WTC11 (cell line): ENCODE results near the gene MMS19. TPM values are rescaled to one million over a fixed set of nuclear protein-coding genes. Genes with fewer than 3 reads are reported as not detected.

Source experiments
- ATAC-seq: fragments of 200-7000 bp; cut with Tn5 transposase; 2 replicates; pipeline ENCODE4 v1.10.0; 2021; ENCODE audit warnings: mild to moderate bottlenecking, moderate library complexity
- CTCF ChIA-PET: fragments of 300-600 bp; sonication (Branson Sonifier 250); formaldehyde crosslinking; loops from one replicate; lab custom pipeline; 2021; ENCODE audit warnings: antibody characterized with exemption; lab: Charles Lee
- POLR2A ChIA-PET: fragments of 350-600 bp; sonication (Branson Sonifier 250); formaldehyde crosslinking; loops from one replicate; lab custom pipeline; 2021; ENCODE audit warnings: antibody characterized with exemption; lab: Charles Lee
- DNase-seq: peaks from one replicate; pipeline ENCODE4 v3.0.0; 2021; ENCODE audit warnings: low spot score
- H3K27ac Mint-ChIP-seq: 2 replicates; pipeline ENCODE4 v1.8.0; 2021; ENCODE audit warnings: mixed read lengths
- H3K27me3 Mint-ChIP-seq: 2 replicates; pipeline ENCODE4 v1.8.0; 2021; ENCODE audit warnings: low read depth, mild to moderate bottlenecking, moderate library complexity, mixed read lengths
- H3K36me3 Mint-ChIP-seq: 2 replicates; pipeline ENCODE4 v1.8.0; 2021; ENCODE audit warnings: mixed read lengths
- H3K4me1 Mint-ChIP-seq: 2 replicates; pipeline ENCODE4 v1.8.0; 2022; ENCODE audit warnings: mixed read lengths
- H3K4me3 Mint-ChIP-seq: 2 replicates; pipeline ENCODE4 v1.8.0; 2021; ENCODE audit warnings: mild to moderate bottlenecking, moderate library complexity, mixed read lengths
- H3K9me3 Mint-ChIP-seq: 2 replicates; pipeline ENCODE4 v1.8.0; 2021; ENCODE audit warnings: mixed read lengths
- CTCF ChIP-seq: fragments of 200-600 bp; IDR thresholded peaks from 2 replicates; pipeline ENCODE4 v1.8.0; 2022; ENCODE audit warnings: antibody characterized with exemption
- ERG ChIP-seq: fragments of 250-450 bp; sonication (Bioruptor Pico); IDR thresholded peaks from 2 replicates; pipeline ENCODE4 v1.8.0; 2021; ENCODE audit warnings: mild to moderate bottlenecking
- GABPB1 ChIP-seq: sonication (generic); formaldehyde crosslinking; IDR thresholded peaks from 2 replicates; pipeline ENCODE4 v1.8.1; 2023; ENCODE audit warnings: mild to moderate bottlenecking, missing genetic modification reagents
- GTF2I ChIP-seq: fragments of 250-450 bp; sonication (Bioruptor Pico); conservative IDR thresholded peaks from 2 replicates; pipeline ENCODE4 v1.4.0; 2021; ENCODE audit warnings: mild to moderate bottlenecking
- MYBL2 ChIP-seq: sonication (generic); formaldehyde crosslinking; IDR thresholded peaks from 2 replicates; pipeline ENCODE4 v1.8.1; 2023; ENCODE audit warnings: mild to moderate bottlenecking, moderate library complexity, missing genetic modification reagents
- PREB ChIP-seq: sonication (generic); formaldehyde crosslinking; IDR thresholded peaks from 2 replicates; pipeline ENCODE4 v1.8.1; 2022; ENCODE audit warnings: mild to moderate bottlenecking, missing genetic modification reagents, moderate library complexity, borderline replicate concordance
- PRRX2 ChIP-seq: fragments of 250-450 bp; sonication (Bioruptor Pico); IDR thresholded peaks from 2 replicates; pipeline ENCODE4 v1.8.0; 2021; ENCODE audit warnings: mild to moderate bottlenecking
- TCF7 ChIP-seq: sonication (generic); formaldehyde crosslinking; IDR thresholded peaks from 2 replicates; pipeline ENCODE4 v1.8.0; 2022; ENCODE audit warnings: mild to moderate bottlenecking, low read depth, missing genetic modification reagents, moderate library complexity
- USF1 ChIP-seq: sonication (generic); formaldehyde crosslinking; IDR thresholded peaks from 2 replicates; pipeline ENCODE4 v1.8.0; 2022; ENCODE audit warnings: mild to moderate bottlenecking, missing genetic modification reagents
- ZNF263 ChIP-seq: sonication (generic); formaldehyde crosslinking; IDR thresholded peaks from 2 replicates; pipeline ENCODE4 v1.8.1; 2022; ENCODE audit warnings: low read depth, mild to moderate bottlenecking, moderate library complexity, missing genetic modification reagents
- ZNF423 ChIP-seq: fragments of 250-450 bp; sonication (Bioruptor Pico); IDR thresholded peaks from 2 replicates; pipeline ENCODE4 v2.1.2; 2022; ENCODE audit warnings: mild to moderate bottlenecking, moderate library complexity
- ZNF425 ChIP-seq: fragments of 250-450 bp; sonication (Bioruptor Pico); conservative IDR thresholded peaks from 2 replicates; pipeline ENCODE4 v1.9.0; 2021; ENCODE audit warnings: mild to moderate bottlenecking
- total RNA-seq: library from RNA; stranded (reverse); gene quantifications from 3 replicates; pipeline ENCODE4 v1.2.3, GENCODE V29; 2021
- TF ChIP-seq, protein P1 (sequence below): sonication (generic); formaldehyde crosslinking; IDR thresholded peaks from 2 replicates; pipeline ENCODE4 v1.8.1; 2023; ENCODE audit warnings: mild to moderate bottlenecking, missing genetic modification reagents, moderate library complexity
- TF ChIP-seq, protein P2 (sequence below): sonication (generic); formaldehyde crosslinking; IDR thresholded peaks from 2 replicates; pipeline ENCODE4 v1.8.1; 2022; ENCODE audit warnings: missing genetic modification reagents, borderline replicate concordance
- TF ChIP-seq, protein P3 (sequence below): sonication (generic); formaldehyde crosslinking; IDR thresholded peaks from 2 replicates; pipeline ENCODE4 v1.8.1; 2023; ENCODE audit warnings: mild to moderate bottlenecking, missing genetic modification reagents

The MMS19 gene
- total RNA-seq, 1 experiment from 2014 or later = 135 TPM

DNA sequence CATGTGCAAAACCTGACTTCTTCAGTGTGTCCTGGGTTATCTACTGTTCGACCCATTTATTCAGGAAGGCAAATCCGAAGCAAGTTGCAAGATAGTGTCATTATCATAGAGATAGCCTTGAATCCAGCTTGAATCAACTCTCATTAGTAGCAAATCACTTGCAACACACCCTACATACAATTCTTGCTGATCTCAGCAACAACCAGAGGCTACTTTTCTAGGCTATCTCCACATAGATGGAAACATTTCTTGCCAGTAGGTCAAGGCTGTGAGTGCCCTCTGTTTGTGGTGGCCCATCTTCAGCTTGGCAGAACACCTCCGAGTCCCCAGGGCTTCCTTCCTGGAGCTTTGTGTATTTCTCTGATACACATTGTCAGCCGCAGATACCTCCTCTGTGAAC, 12.5 kb upstream of the MMS19 start (continued):
- no peak for TF ChIP-seq CTCF
- TF ChIP-seq, protein P1, sequence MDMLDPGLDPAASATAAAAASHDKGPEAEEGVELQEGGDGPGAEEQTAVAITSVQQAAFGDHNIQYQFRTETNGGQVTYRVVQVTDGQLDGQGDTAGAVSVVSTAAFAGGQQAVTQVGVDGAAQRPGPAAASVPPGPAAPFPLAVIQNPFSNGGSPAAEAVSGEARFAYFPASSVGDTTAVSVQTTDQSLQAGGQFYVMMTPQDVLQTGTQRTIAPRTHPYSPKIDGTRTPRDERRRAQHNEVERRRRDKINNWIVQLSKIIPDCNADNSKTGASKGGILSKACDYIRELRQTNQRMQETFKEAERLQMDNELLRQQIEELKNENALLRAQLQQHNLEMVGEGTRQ (CRISPR knock-in tag) = no peak

- ChIA-PET CTCF (interaction anchor here (1.4 to 1.9 kb wide), 2 partner anchors 26 to 44 kb away, joined by 6 to 12 read pairs; no protein-coding TSS in a partner anchor), POLR2A (no interaction called here)
- TF ChIP-seq ZNF425 = no peak
- TF ChIP-seq PREB (CRISPR knock-in tag) = no peak
- no peak for TF ChIP-seq MYBL2 (CRISPR knock-in tag)
- no peak for TF ChIP-seq GTF2I (CRISPR knock-in tag)
- no peak for TF ChIP-seq GABPB1 (CRISPR knock-in tag)
- no peak for TF ChIP-seq ERG
- TF ChIP-seq ZNF263 = no peak
- TF ChIP-seq, protein P2, sequence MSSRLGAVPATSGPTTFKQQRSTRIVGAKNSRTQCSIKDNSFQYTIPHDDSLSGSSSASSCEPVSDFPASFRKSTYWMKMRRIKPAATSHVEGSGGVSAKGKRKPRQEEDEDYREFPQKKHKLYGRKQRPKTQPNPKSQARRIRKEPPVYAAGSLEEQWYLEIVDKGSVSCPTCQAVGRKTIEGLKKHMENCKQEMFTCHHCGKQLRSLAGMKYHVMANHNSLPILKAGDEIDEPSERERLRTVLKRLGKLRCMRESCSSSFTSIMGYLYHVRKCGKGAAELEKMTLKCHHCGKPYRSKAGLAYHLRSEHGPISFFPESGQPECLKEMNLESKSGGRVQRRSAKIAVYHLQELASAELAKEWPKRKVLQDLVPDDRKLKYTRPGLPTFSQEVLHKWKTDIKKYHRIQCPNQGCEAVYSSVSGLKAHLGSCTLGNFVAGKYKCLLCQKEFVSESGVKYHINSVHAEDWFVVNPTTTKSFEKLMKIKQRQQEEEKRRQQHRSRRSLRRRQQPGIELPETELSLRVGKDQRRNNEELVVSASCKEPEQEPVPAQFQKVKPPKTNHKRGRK (CRISPR knock-in tag) = no peak
- TF ChIP-seq PRRX2 (CRISPR knock-in tag) = no peak
Observed at GRCh38 chr10:97509120-97509680, 11.0 kb upstream of the MMS19 start.

GRCh38 chr10:97508342-97508741, 10.1 kb upstream of the MMS19 start:
- peak; percentile 76 for ATAC-seq
- no peaks in the 10 kb centered on the region for H3K9me3 Mint-ChIP-seq
- H3K27ac Mint-ChIP-seq = 0 out of 2 replicates have a peak overlapping the region, but pooled peaks have one; percentile 64
- no peaks in the 10 kb centered on the region for H3K27me3 Mint-ChIP-seq
- POLR2A ChIA-PET = interaction anchor here (0.6 kb wide), 1 partner anchor 37 kb away, joined by 3 read pairs; no protein-coding TSS in a partner anchor
- TF ChIP-seq ZNF423 (CRISPR knock-in tag) = no peak
- TF ChIP-seq TCF7 (CRISPR knock-in tag) = no peak
- TF ChIP-seq, protein P3, sequence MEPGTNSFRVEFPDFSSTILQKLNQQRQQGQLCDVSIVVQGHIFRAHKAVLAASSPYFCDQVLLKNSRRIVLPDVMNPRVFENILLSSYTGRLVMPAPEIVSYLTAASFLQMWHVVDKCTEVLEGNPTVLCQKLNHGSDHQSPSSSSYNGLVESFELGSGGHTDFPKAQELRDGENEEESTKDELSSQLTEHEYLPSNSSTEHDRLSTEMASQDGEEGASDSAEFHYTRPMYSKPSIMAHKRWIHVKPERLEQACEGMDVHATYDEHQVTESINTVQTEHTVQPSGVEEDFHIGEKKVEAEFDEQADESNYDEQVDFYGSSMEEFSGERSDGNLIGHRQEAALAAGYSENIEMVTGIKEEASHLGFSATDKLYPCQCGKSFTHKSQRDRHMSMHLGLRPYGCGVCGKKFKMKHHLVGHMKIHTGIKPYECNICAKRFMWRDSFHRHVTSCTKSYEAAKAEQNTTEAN (CRISPR knock-in tag) = no peak
- no peak for TF ChIP-seq USF1 (CRISPR knock-in tag)
- H3K4me1 Mint-ChIP-seq = peaks cover 24% of the 10 kb centered on the region
- no peak overlapping the region for H3K4me3 Mint-ChIP-seq
- DNase-seq = no peak
- CTCF ChIA-PET = interaction anchor here (1.1 to 1.9 kb wide), 5 partner anchors 9 to 45 kb away, joined by 3 to 12 read pairs (median 6); partner anchors contain the start of gene UBTD1
- H3K36me3 Mint-ChIP-seq = no peaks in the 10 kb centered on the region

More at GRCh38 chr10:97509120-97509680, 11.0 kb upstream of the MMS19 start:
- Mint-ChIP-seq H3K27me3 (no peaks in the 10 kb centered on the region), H3K4me1 (peaks cover 26% of the 10 kb centered on the region), H3K27ac (peak overlapping the region; percentile 10; the same call in 1 of the 2 replicates), H3K4me3 (no peak overlapping the region), H3K36me3 (no peaks in the 10 kb centered on the region), H3K9me3 (no peaks in the 10 kb centered on the region)
- DNase-seq (no peak), ATAC-seq (no peak)
